ENCODE measurements around the gene PMPCA. TPM values are rescaled to one million over a fixed set of nuclear protein-coding genes. Genes with fewer than 3 reads are reported as not detected.

Gene PMPCA
- total RNA-seq, 1 experiment from 2014 or later, result 58.4 TPM

- no peak overlapping the region for H3K27ac ChIP-seq
- no peak for DNase-seq (ENCODE audit: low read depth in 1 of 2, low spot score in 2 of 2)
- peaks cover 16% of the 10 kb centered on the region for H3K4me1 ChIP-seq (replicated peaks)
- no peaks in the 10 kb centered on the region for H3K27me3 ChIP-seq (replicated peaks)
- H3K36me3 ChIP-seq, result no peaks in the 10 kb centered on the region
- no peaks in the 10 kb centered on the region for H3K9me3 ChIP-seq (replicated peaks)
- H3K4me3 ChIP-seq, result no peak overlapping the region
Observed at GRCh38 chr9:136370037-136370436, 40.4 kb upstream of the PMPCA start.

GRCh38 chr9:136370687-136371532 is 39.5 kb upstream of the PMPCA start:
- DNase-seq (ENCODE audit: low read depth in 1 of 2, low spot score in 2 of 2), result no peak
- Histone ChIP-seq H3K27ac (no peak overlapping the region), H3K9me3 (replicated peaks) (no peaks in the 10 kb centered on the region), H3K4me3 (no peak overlapping the region), H3K36me3 (no peaks in the 10 kb centered on the region; the same call in 1 of the 2 replicates), H3K4me1 (replicated peaks) (peaks cover 16% of the 10 kb centered on the region), H3K27me3 (replicated peaks) (no peaks in the 10 kb centered on the region)

- Histone ChIP-seq H3K9me3 (replicated peaks) (no peaks in the 10 kb centered on the region), H3K36me3 (no peaks in the 10 kb centered on the region; the same call in 1 of the 2 replicates), H3K27ac (no peak overlapping the region), H3K4me1 (replicated peaks) (peaks cover 16% of the 10 kb centered on the region), H3K27me3 (replicated peaks) (no peaks in the 10 kb centered on the region), H3K4me3 (no peak overlapping the region)
- no peak for DNase-seq (ENCODE audit: low read depth in 1 of 2, low spot score in 2 of 2)
Observed at GRCh38 chr9:136371533-136371880, 39.0 kb upstream of the PMPCA start.

GRCh38 chr9:136372006-136372405 is 38.5 kb upstream of the PMPCA start:
- peaks cover 16% of the 10 kb centered on the region for H3K4me1 ChIP-seq (replicated peaks)
- H3K9me3 ChIP-seq (replicated peaks), result no peaks in the 10 kb centered on the region
- DNase-seq (ENCODE audit: low read depth in 1 of 2, low spot score in 2 of 2), result no peak
- no peak overlapping the region for H3K27ac ChIP-seq
- H3K27me3 ChIP-seq (replicated peaks), result no peaks in the 10 kb centered on the region
- H3K36me3 ChIP-seq, result no peaks in the 10 kb centered on the region; the same call in 1 of the 2 replicates
- H3K4me3 ChIP-seq, result no peak overlapping the region

- peak; percentile 59 to 70 for DNase-seq (ENCODE audit: low read depth in 1 of 2, low spot score in 2 of 2)
- no peaks in the 10 kb centered on the region; the same call in none of the 2 replicates for H3K36me3 ChIP-seq
- H3K27me3 ChIP-seq (replicated peaks), result no peaks in the 10 kb centered on the region
- H3K27ac ChIP-seq, result no peak overlapping the region
- peaks cover 16% of the 10 kb centered on the region for H3K4me1 ChIP-seq (replicated peaks)
- H3K4me3 ChIP-seq, result no peak overlapping the region
- no peaks in the 10 kb centered on the region for H3K9me3 ChIP-seq (replicated peaks)
Observed at GRCh38 chr9:136372561-136373299, 37.7 kb upstream of the PMPCA start.

GRCh38 chr9:136373300-136374182 is 36.9 kb upstream of the PMPCA start, which contains the start of gene CARD9:
Gene CARD9 (minus strand): TSS chr9:136373669. CDS start chr9:136372078, 1,591 bp downstream.
- peaks cover 3% of the 10 kb centered on the region for H3K36me3 ChIP-seq
- no peak for DNase-seq (ENCODE audit: low read depth in 1 of 2, low spot score in 2 of 2)
- peaks cover 16% of the 10 kb centered on the region for H3K4me1 ChIP-seq (replicated peaks)
- no peaks in the 10 kb centered on the region for H3K9me3 ChIP-seq (replicated peaks)
- H3K27me3 ChIP-seq (replicated peaks), result no peaks in the 10 kb centered on the region
- H3K27ac ChIP-seq, result no peak within 1 kb of the TSS
- no peak within 1 kb of the TSS for H3K4me3 ChIP-seq

GRCh38 chr9:136374183-136374575 is 36.3 kb upstream of the PMPCA start:
- Histone ChIP-seq H3K4me3 (no peak overlapping the region), H3K9me3 (replicated peaks) (no peaks in the 10 kb centered on the region), H3K27ac (no peak overlapping the region), H3K27me3 (replicated peaks) (no peaks in the 10 kb centered on the region), H3K36me3 (peaks cover 7% of the 10 kb centered on the region), H3K4me1 (replicated peaks) (peaks cover 16% of the 10 kb centered on the region)
- no peak for DNase-seq (ENCODE audit: low read depth in 1 of 2, low spot score in 2 of 2)

- H3K27ac ChIP-seq, result no peak overlapping the region
- no peak for DNase-seq (ENCODE audit: low read depth in 1 of 2, low spot score in 2 of 2)
Observed at GRCh38 chr9:136375096-136375495, 35.4 kb upstream of the PMPCA start.

GRCh38 chr9:136376457-136376856 is 34.0 kb upstream of the PMPCA start:
- Histone ChIP-seq H3K4me3 (no peak overlapping the region), H3K4me1 (replicated peaks) (peaks cover 16% of the 10 kb centered on the region), H3K27me3 (replicated peaks) (no peaks in the 10 kb centered on the region)

More at GRCh38 chr9:136375096-136375495, 35.4 kb upstream of the PMPCA start:
- Histone ChIP-seq H3K4me1 (replicated peaks) (peaks cover 16% of the 10 kb centered on the region), H3K36me3 (peaks cover 10% of the 10 kb centered on the region), H3K9me3 (replicated peaks) (no peaks in the 10 kb centered on the region), H3K27me3 (replicated peaks) (no peaks in the 10 kb centered on the region), H3K4me3 (no peak overlapping the region)

GRCh38 chr9:136377341-136378169 is 32.9 kb upstream of the PMPCA start:
- no peaks in the 10 kb centered on the region for H3K9me3 ChIP-seq (replicated peaks)
- H3K4me1 ChIP-seq (replicated peaks), result peaks cover 9% of the 10 kb centered on the region
- no peak overlapping the region for H3K27ac ChIP-seq
- DNase-seq (ENCODE audit: low read depth in 1 of 2, low spot score in 2 of 2), result no peak
- H3K4me3 ChIP-seq, result no peak overlapping the region
- H3K27me3 ChIP-seq (replicated peaks), result no peaks in the 10 kb centered on the region
- peaks cover 31% of the 10 kb centered on the region for H3K36me3 ChIP-seq

More at GRCh38 chr9:136376457-136376856, 34.0 kb upstream of the PMPCA start:
- no peak for DNase-seq (ENCODE audit: low read depth in 1 of 2, low spot score in 2 of 2)
- H3K36me3 ChIP-seq, result peaks cover 20% of the 10 kb centered on the region
- no peaks in the 10 kb centered on the region for H3K9me3 ChIP-seq (replicated peaks)
- no peak overlapping the region for H3K27ac ChIP-seq

GRCh38 chr9:136378170-136379002 is 32.1 kb upstream of the PMPCA start:
- no peak overlapping the region for H3K27ac ChIP-seq
- H3K36me3 ChIP-seq, result peaks cover 39% of the 10 kb centered on the region
- no peak overlapping the region for H3K4me3 ChIP-seq
- no peaks in the 10 kb centered on the region for H3K9me3 ChIP-seq (replicated peaks)
- H3K4me1 ChIP-seq (replicated peaks), result peaks cover under 1% of the 10 kb centered on the region
- no peak for DNase-seq (ENCODE audit: low read depth in 1 of 2, low spot score in 2 of 2)
- H3K27me3 ChIP-seq (replicated peaks), result no peaks in the 10 kb centered on the region

- no peak for DNase-seq (ENCODE audit: low read depth in 1 of 2, low spot score in 2 of 2)
- H3K4me3 ChIP-seq, result no peak overlapping the region
- peaks cover 41% of the 10 kb centered on the region for H3K36me3 ChIP-seq
- H3K27me3 ChIP-seq (replicated peaks), result no peaks in the 10 kb centered on the region
- H3K9me3 ChIP-seq (replicated peaks), result no peaks in the 10 kb centered on the region
- H3K27ac ChIP-seq, result no peak overlapping the region
- no peaks in the 10 kb centered on the region for H3K4me1 ChIP-seq (replicated peaks)
Observed at GRCh38 chr9:136379003-136379287, 31.5 kb upstream of the PMPCA start.
